Stomach smooth muscle (tissue), 2 donors: ENCODE data around the gene OGFOD3.
"Not testable (repeated sequence)": the region's sequence is repeated elsewhere in the genome, so short reads cannot be mapped to it uniquely, and the experiment has no call there.

Source experiments
- H3K27ac ChIP-seq: one replicate; pipeline ENCODE4 v1.7.0; 2013; ENCODE audit warnings: mild to moderate bottlenecking, low read length, inconsistent platforms
- H3K27me3 ChIP-seq, 2 donors: one replicate each; pipeline ENCODE4 v1.7.0; 2013; ENCODE audit warnings: low read length in 2 of 2; ENCODE audit not compliant: insufficient read depth in 2 of 2, control insufficient read depth in 1 of 2
- H3K36me3 ChIP-seq, 2 donors: one replicate each; pipeline ENCODE4 v1.7.0; 2013; ENCODE audit warnings: low read length in 2 of 2; ENCODE audit not compliant: control insufficient read depth in 2 of 2, insufficient read depth in 2 of 2
- H3K4me1 ChIP-seq: one replicate; pipeline ENCODE4 v1.7.0; 2013; ENCODE audit warnings: low read length; ENCODE audit not compliant: control insufficient read depth, insufficient read depth
- H3K4me3 ChIP-seq, 2 donors: one replicate each; pipeline ENCODE4 v1.7.0; 2013; ENCODE audit warnings: low read length in 2 of 2
- H3K9ac ChIP-seq, 2 donors: one replicate each; pipeline ENCODE4 v1.7.0; 2013; ENCODE audit warnings: low read length in 2 of 2, mild to moderate bottlenecking in 1 of 2
- H3K9me3 ChIP-seq, 2 donors: one replicate each; pipeline ENCODE4 v1.7.0; 2013; ENCODE audit warnings: low read length in 2 of 2; ENCODE audit not compliant: control insufficient read depth in 2 of 2
- donor health status: healthy.
- donor health status: Pancreatic carcinoma.

Gene OGFOD3

GRCh38 chr17:82412535-82413520 lies 5.6 kb downstream of the OGFOD3 start:
- no peak overlapping the region for H3K9ac ChIP-seq
- H3K36me3 ChIP-seq = no peaks in the 10 kb centered on the region
- H3K4me1 ChIP-seq = peaks cover 9% of the 10 kb centered on the region
- H3K4me3 ChIP-seq = no peak overlapping the region
- H3K27me3 ChIP-seq = no peaks in the 10 kb centered on the region
- H3K9me3 ChIP-seq = no peaks in the 10 kb centered on the region
- H3K27ac ChIP-seq = no peak overlapping the region

GRCh38 chr17:82412081-82412480 lies 6.3 kb downstream of the OGFOD3 start:
- H3K9me3 ChIP-seq, H3K27ac ChIP-seq, H3K4me1 ChIP-seq, H3K4me3 ChIP-seq, H3K36me3 ChIP-seq, H3K9ac ChIP-seq, H3K27me3 ChIP-seq: not testable (repeated sequence)

DNA sequence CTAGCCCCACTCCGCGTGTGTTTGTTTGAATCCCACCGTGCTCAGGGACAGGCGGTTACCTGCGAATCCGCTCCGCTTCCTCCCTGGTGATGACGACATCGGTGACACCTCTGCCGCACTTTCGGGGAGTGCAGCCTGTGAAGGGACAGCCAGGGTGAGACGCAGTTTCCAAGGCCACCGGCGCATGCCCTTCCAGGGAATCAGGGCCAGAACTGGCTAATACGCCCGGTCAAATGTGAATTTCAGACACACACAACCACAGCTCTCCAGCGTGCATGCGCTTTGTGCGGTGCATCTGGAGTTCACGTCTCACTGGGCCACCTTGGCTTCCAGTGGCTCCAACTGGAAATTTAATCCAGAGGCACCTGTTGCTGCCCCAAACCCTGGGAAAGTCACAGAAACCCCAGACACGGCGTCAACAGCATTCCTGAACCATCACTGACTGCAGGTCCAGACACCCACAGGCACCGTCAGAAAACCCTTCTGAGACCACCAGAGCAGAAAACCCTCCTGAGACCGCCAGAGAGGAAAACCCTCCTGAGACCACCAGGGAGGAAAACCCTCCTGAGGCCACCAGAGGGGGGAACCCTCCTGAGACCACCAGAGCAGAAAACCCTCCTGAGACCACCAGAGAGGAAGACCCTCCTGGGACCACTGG lies 6.9 kb downstream of the OGFOD3 start:
- H3K27me3 ChIP-seq = no peaks in the 10 kb centered on the region
- no peak overlapping the region for H3K9ac ChIP-seq
- no peaks in the 10 kb centered on the region for H3K9me3 ChIP-seq
- no peak overlapping the region for H3K4me3 ChIP-seq
- no peaks in the 10 kb centered on the region for H3K36me3 ChIP-seq
- H3K4me1 ChIP-seq = peaks cover 5% of the 10 kb centered on the region
- H3K27ac ChIP-seq = no peak overlapping the region

DNA sequence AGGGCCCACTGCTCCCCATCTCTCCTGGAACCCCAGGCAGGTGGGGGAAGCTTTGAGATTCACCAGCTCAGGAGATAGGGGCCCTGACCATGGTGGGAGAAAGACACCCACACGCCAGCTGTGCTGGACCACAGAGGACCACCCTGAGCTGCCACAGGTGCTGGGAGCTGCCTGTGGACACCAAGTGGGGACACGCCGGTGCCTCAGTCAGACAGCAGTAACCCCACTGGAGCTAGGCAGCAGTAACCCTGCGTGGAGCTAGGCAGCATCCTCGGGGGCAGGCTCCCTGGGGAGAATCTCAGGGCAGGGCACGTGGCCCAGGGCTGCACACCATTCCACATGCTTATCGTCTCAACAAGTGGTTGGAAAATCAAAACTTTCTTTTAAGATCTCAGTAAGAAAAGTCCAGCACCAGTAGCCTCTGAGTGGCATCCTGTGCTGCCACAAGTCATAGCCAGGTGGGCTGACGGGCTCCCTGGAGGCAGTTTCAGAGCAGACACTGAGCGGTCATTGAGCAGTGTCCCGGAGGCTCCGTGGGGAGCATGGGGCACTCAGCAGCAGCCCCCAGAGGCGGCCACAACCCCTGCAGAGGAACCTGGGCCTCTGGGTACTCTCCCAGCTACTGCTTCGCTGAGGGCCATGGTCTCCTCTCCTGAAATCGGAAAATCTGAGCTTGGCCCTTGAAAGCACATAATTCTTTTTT lies 8.2 kb downstream of the OGFOD3 start:
- H3K4me1 ChIP-seq = peaks cover 5% of the 10 kb centered on the region
- no peak overlapping the region for H3K9ac ChIP-seq
- H3K4me3 ChIP-seq = no peak overlapping the region
- H3K9me3 ChIP-seq = no peaks in the 10 kb centered on the region
- no peaks in the 10 kb centered on the region for H3K27me3 ChIP-seq
- no peak overlapping the region for H3K27ac ChIP-seq
- no peaks in the 10 kb centered on the region for H3K36me3 ChIP-seq

- no peaks in the 10 kb centered on the region for H3K4me1 ChIP-seq
- H3K27ac ChIP-seq = no peak overlapping the region
- H3K9me3 ChIP-seq = no peaks in the 10 kb centered on the region
- H3K4me3 ChIP-seq = no peak overlapping the region
- H3K9ac ChIP-seq = no peak overlapping the region
- peaks cover 0 to 2% of the 10 kb centered on the region in 2 donors for H3K36me3 ChIP-seq
- no peaks in the 10 kb centered on the region for H3K27me3 ChIP-seq
Measured at GRCh38 chr17:82408938-82409318, 9.5 kb downstream of the OGFOD3 start.

DNA sequence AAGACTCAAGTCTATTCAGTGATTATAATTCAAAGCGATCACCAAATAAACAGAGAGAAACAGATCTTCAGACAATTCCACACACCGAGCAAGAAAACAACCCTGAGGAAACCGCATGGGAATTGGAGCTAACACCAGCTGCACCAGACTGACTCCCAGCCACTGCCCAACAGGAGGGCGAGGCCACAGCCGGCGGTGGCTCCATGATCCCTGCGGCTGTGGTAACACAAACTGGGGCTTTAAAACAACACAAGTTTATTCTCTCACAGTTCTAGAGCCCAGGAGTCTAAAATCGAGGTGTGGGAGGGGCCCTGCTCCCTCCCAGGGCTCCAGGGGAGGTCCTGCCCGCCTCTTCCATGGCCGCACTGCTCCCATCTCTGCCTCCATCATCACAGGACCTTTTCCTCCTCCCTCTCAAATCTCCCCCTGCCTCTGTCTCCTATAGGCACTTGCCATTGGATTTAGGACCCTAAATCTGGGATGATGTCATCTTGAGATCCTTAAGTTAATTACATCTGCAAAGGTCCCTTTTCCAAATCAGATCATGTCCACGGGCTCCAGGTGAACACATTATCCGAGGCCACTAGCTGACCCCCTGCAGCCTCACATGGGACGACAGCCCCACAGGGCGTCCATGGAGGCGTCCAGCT lies 10.0 kb downstream of the OGFOD3 start:
- H3K4me1 ChIP-seq = no peaks in the 10 kb centered on the region
- H3K27ac ChIP-seq = no peak overlapping the region
- no peaks in the 10 kb centered on the region for H3K27me3 ChIP-seq
- H3K9me3 ChIP-seq = no peaks in the 10 kb centered on the region
- no peak overlapping the region for H3K9ac ChIP-seq
- peaks cover 0 to 7% of the 10 kb centered on the region in 2 donors for H3K36me3 ChIP-seq
- H3K4me3 ChIP-seq = no peak overlapping the region

DNA sequence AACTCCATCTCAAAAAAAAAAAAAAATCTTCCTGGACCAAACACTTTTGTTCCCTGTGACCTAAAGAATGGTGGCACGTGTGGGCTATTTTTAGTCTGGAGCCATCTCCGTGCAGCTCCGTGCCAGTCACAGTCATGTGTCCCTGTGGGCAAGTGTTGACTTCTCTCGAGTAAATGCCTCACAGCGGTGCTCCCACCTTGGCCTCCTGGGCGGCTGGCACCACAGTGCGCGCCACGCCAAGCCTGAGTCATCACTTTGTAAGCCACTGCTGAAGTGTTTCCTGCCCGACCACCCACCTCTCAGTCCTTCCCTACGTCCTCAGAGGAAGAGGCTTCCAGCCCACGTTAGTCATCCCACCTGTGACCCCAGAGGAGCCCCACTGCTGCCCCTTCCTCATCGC lies 11.1 kb downstream of the OGFOD3 start:
- peaks cover 3 to 13% of the 10 kb centered on the region in 2 donors for H3K36me3 ChIP-seq
- no peak overlapping the region for H3K27ac ChIP-seq
- H3K4me1 ChIP-seq = no peaks in the 10 kb centered on the region
- H3K9ac ChIP-seq = no peak overlapping the region
- H3K4me3 ChIP-seq = no peak overlapping the region
- no peaks in the 10 kb centered on the region for H3K9me3 ChIP-seq
- no peaks in the 10 kb centered on the region for H3K27me3 ChIP-seq

DNA sequence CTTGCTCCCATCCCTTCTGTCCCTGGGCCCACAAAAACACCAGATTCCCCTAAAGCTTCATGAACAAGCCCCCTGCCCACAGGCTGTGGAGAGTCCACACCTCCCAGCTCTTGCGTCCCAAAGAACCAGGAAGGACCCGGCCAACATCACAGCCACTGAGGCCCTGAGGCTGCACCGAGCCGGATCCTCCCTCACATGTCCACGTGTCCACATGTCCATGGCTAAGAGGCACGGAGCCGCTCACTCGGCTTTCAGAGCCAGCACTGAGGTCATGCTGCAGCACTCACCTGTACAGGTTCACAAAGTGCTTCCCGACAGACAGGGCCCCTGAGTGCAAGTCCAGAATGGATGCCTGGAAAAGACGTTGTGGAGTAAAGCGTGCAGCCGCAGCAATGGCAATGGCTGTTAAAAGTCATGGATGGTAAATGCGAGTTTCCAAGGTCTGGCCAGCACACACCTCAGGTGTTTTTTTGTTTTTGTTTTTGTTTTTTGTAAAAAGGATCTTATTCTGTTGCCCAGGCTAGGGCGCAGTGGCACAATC lies 12.2 kb downstream of the OGFOD3 start:
- Histone ChIP-seq H3K27ac (no peak overlapping the region), H3K9ac (no peak overlapping the region), H3K4me3 (no peak overlapping the region), H3K27me3 (no peaks in the 10 kb centered on the region), H3K4me1 (no peaks in the 10 kb centered on the region), H3K9me3 (no peaks in the 10 kb centered on the region), H3K36me3 (peaks cover 6 to 15% of the 10 kb centered on the region in 2 donors)

DNA sequence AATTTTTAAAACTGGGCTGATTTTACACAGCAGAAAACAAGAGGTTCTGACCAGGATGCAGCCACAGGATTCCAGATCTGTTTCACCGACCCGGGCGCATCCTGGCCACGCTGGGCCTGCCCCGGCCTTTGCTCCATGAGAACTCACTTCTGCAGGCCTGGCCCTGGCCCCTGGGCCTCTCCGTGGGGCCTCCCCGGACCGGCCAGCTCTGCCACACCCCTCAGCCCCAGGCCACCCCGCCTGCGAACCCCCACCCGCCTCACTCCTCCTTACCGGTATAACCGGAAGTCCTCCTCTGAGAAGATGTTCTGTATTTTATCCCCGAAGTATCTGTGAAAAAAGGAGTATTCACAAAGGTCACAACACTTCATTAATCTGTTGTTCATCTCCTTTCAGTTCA lies 13.3 kb downstream of the OGFOD3 start:
- Histone ChIP-seq H3K9me3 (no peaks in the 10 kb centered on the region), H3K4me1 (peaks cover 3% of the 10 kb centered on the region), H3K4me3 (no peak overlapping the region), H3K27ac (no peak overlapping the region), H3K9ac (no peak overlapping the region), H3K27me3 (no peaks in the 10 kb centered on the region), H3K36me3 (peaks cover 6 to 15% of the 10 kb centered on the region in 2 donors)
